ENCODE results near the gene HTR7.

DNA sequence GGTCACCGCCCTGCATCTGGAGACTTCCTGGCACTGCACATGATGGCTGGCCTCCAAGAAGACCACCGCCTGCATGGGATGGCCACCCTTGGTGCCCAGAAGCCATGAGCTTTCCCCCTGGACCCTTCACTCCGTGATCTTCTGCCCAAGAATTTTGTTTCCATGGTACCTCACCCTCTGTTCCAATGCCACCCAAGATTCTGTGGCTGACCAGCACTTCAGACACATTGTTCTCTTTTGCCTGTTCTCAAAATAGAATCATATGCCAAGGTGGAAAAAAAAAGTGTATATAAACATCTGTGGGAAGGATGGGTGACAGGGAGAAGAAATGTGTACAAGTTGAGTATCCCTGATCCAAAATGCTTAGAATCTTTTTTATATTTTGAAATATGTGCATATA, 12.1 kb downstream of the HTR7 start:
- TF ChIP-seq, protein P1, sequence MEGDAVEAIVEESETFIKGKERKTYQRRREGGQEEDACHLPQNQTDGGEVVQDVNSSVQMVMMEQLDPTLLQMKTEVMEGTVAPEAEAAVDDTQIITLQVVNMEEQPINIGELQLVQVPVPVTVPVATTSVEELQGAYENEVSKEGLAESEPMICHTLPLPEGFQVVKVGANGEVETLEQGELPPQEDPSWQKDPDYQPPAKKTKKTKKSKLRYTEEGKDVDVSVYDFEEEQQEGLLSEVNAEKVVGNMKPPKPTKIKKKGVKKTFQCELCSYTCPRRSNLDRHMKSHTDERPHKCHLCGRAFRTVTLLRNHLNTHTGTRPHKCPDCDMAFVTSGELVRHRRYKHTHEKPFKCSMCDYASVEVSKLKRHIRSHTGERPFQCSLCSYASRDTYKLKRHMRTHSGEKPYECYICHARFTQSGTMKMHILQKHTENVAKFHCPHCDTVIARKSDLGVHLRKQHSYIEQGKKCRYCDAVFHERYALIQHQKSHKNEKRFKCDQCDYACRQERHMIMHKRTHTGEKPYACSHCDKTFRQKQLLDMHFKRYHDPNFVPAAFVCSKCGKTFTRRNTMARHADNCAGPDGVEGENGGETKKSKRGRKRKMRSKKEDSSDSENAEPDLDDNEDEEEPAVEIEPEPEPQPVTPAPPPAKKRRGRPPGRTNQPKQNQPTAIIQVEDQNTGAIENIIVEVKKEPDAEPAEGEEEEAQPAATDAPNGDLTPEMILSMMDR (IDR thresholded peaks at IDR 0.05 in 2 of 3, conservative IDR thresholded peaks at IDR 0.05 in 1 of 3; ENCODE audit: insufficient read depth in 2 of 3, low read depth in 1 of 3, low read length in 3 of 3): no peak
- TF ChIP-seq TCF7 (IDR thresholded peaks at IDR 0.05; ENCODE audit: borderline replicate concordance) (no peak), ELF2 (CRISPR knock-in tag; IDR thresholded peaks at IDR 0.05) (no peak), ZNF239 (CRISPR knock-in tag; IDR thresholded peaks at IDR 0.05) (no peak), ZFX (CRISPR knock-in tag; IDR thresholded peaks at IDR 0.05) (no peak), ZNF780A (CRISPR knock-in tag; IDR thresholded peaks at IDR 0.05) (no peak), ZNF354B (CRISPR knock-in tag; IDR thresholded peaks at IDR 0.05) (no peak), JUN (IDR thresholded peaks at IDR 0.05; ENCODE audit: borderline replicate concordance, low read depth, low read length) (no peak), JUN (CRISPR knock-in tag; IDR thresholded peaks at IDR 0.05; ENCODE audit: borderline replicate concordance) (no peak)
- TF ChIP-seq, protein P2, sequence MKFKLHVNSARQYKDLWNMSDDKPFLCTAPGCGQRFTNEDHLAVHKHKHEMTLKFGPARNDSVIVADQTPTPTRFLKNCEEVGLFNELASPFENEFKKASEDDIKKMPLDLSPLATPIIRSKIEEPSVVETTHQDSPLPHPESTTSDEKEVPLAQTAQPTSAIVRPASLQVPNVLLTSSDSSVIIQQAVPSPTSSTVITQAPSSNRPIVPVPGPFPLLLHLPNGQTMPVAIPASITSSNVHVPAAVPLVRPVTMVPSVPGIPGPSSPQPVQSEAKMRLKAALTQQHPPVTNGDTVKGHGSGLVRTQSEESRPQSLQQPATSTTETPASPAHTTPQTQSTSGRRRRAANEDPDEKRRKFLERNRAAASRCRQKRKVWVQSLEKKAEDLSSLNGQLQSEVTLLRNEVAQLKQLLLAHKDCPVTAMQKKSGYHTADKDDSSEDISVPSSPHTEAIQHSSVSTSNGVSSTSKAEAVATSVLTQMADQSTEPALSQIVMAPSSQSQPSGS (CRISPR knock-in tag; IDR thresholded peaks at IDR 0.05): no peak

Measured in K562 (cell line).